ENCODE results near the gene NACAD.

Gene NACAD

GRCh38 chr7:45073031-45073785, 15.6 kb downstream of the NACAD start:
- H3K4me3 ChIP-seq (replicated peaks; ENCODE audit: low read depth, low read length) = no peak overlapping the region
- TF ChIP-seq, protein P1, sequence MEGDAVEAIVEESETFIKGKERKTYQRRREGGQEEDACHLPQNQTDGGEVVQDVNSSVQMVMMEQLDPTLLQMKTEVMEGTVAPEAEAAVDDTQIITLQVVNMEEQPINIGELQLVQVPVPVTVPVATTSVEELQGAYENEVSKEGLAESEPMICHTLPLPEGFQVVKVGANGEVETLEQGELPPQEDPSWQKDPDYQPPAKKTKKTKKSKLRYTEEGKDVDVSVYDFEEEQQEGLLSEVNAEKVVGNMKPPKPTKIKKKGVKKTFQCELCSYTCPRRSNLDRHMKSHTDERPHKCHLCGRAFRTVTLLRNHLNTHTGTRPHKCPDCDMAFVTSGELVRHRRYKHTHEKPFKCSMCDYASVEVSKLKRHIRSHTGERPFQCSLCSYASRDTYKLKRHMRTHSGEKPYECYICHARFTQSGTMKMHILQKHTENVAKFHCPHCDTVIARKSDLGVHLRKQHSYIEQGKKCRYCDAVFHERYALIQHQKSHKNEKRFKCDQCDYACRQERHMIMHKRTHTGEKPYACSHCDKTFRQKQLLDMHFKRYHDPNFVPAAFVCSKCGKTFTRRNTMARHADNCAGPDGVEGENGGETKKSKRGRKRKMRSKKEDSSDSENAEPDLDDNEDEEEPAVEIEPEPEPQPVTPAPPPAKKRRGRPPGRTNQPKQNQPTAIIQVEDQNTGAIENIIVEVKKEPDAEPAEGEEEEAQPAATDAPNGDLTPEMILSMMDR (IDR thresholded peaks at IDR 0.05; ENCODE audit: low read length, missing control alignments) = no peak
- DNase-seq (ENCODE audit: low read depth) = no peak

DNA sequence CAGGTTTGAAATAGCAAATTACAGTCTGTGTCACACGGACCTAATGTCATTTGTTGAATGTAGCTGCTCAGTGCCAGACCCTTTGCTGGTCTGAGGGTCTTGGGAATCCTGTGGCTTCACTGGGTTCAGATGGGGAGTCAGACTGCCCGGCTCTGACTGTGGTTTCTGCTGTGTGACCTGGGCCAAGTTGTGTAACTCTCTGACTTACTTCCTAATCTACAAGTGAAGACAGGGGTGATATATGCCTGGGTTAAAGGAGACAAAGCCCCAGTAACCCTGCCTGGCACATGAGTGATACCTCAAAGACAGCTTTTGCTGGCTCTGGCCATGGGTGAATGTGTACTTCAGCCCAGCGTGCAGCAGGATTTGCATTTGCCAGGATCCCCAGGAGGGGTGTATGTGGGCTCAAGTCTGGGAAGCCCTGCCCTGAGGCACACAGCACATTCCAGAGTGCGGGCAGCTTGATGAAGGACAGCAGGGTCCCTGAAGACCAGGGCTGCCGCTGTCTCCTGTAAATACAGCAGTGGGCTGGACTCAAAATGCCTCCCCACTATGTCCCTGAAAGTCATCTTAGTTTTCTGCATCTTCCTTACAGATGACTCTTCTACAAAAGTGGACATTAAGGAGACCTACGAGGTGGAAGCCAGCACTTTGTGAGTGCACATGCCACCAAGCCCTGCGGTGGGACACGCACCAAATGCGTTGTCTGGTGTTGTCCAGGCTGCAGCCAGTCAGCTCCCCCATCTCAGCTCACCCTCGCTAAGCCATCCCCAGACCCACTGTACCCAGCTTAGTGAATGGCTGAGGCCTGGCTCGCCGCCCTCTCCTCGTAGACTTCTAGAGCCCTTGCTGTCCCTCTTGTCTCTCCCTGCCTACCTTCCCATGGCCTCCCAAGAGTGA, 16.4 kb downstream of the NACAD start:
- TF ChIP-seq, protein P1 (IDR thresholded peaks at IDR 0.05; ENCODE audit: low read length, missing control alignments) = no peak
- DNase-seq (ENCODE audit: low read depth) = no peak
- H3K4me3 ChIP-seq (replicated peaks; ENCODE audit: low read depth, low read length) = no peak overlapping the region

- H3K4me3 ChIP-seq (replicated peaks; ENCODE audit: low read depth, low read length) = no peak overlapping the region
- DNase-seq (ENCODE audit: low read depth) = no peak
- TF ChIP-seq, protein P1 (IDR thresholded peaks at IDR 0.05; ENCODE audit: low read length, missing control alignments) = no peak
Observed at GRCh38 chr7:45071528-45071927, 17.2 kb downstream of the NACAD start.

- TF ChIP-seq, protein P1 (IDR thresholded peaks at IDR 0.05; ENCODE audit: low read length, missing control alignments) = no peak
- H3K4me3 ChIP-seq (replicated peaks; ENCODE audit: low read depth, low read length) = no peak overlapping the region
- DNase-seq (ENCODE audit: low read depth) = no peak
Observed at GRCh38 chr7:45070254-45070642, 18.5 kb downstream of the NACAD start.

- no peak for DNase-seq (ENCODE audit: low read depth)
- TF ChIP-seq, protein P1 (IDR thresholded peaks at IDR 0.05; ENCODE audit: low read length, missing control alignments) = no peak
- H3K4me3 ChIP-seq (replicated peaks; ENCODE audit: low read depth, low read length) = no peak overlapping the region
Observed at GRCh38 chr7:45069444-45070253, 19.1 kb downstream of the NACAD start.

- H3K4me3 ChIP-seq (replicated peaks; ENCODE audit: low read depth, low read length) = no peak overlapping the region
- TF ChIP-seq, protein P1 (IDR thresholded peaks at IDR 0.05; ENCODE audit: low read length, missing control alignments) = no peak
- DNase-seq (ENCODE audit: low read depth) = no peak
Observed at GRCh38 chr7:45068236-45069023, 20.3 kb downstream of the NACAD start.

Measured in fibroblast of pulmonary artery (primary cell).